ENCODE results near the gene RPL10A. TPM values are rescaled to one million over a fixed set of nuclear protein-coding genes. Genes with fewer than 3 reads are reported as not detected.

The RPL10A gene
- total RNA-seq, 2 donors from 2014 or later: 571 to 831 TPM

GRCh38 chr6:35483893-35484645 lies 15.9 kb downstream of the RPL10A start:
- Histone ChIP-seq H3K4me3 (no peak overlapping the region), H3K36me3 (peaks cover 23% of the 10 kb centered on the region), H3K4me1 (peaks cover 0 to 54% of the 10 kb centered on the region in 2 donors), H3K27me3 (no peaks in the 10 kb centered on the region), H3K27ac (peak overlapping the region in 1 of 2 donors; percentile 75), H3K9me3 (no peaks in the 10 kb centered on the region)
- DNase-seq (ENCODE audit: low spot score): no peak
- TF ChIP-seq CTCF (IDR thresholded peaks at IDR 0.05): no peak

DNA sequence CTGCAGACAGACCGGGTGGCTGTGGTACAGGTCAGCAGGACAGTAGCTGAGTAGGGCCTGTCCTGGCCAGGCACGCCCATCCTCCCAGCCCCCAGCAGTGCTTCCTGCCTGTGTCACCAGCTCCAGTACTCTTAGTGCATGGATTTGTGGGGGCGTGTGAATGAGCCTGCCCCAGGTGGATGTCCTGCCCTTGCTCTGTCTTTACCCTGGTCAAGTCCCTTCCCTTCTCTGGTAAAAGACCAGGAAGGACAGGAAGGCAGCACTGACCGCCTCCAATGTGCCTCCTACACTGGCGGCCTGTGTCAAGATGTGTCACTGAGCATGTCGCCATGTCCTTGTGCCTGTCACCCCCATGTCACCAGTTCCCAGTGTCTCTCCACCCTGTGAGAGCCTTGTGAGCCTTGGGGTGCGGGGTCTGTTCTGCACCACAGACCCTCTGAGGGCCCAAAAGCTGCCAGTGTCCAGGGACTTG lies 16.8 kb downstream of the RPL10A start:
- no peak for TF ChIP-seq CTCF (IDR thresholded peaks at IDR 0.05)
- no peak for DNase-seq (ENCODE audit: low spot score)
- peak overlapping the region in 1 of 2 donors; percentile 18 for H3K4me3 ChIP-seq
- H3K27me3 ChIP-seq: no peaks in the 10 kb centered on the region
- H3K9me3 ChIP-seq: no peaks in the 10 kb centered on the region
- H3K4me1 ChIP-seq: peaks cover 0 to 61% of the 10 kb centered on the region in 2 donors
- H3K27ac ChIP-seq: peak overlapping the region; percentile 74 to 75
- peaks cover 14% of the 10 kb centered on the region for H3K36me3 ChIP-seq

DNA sequence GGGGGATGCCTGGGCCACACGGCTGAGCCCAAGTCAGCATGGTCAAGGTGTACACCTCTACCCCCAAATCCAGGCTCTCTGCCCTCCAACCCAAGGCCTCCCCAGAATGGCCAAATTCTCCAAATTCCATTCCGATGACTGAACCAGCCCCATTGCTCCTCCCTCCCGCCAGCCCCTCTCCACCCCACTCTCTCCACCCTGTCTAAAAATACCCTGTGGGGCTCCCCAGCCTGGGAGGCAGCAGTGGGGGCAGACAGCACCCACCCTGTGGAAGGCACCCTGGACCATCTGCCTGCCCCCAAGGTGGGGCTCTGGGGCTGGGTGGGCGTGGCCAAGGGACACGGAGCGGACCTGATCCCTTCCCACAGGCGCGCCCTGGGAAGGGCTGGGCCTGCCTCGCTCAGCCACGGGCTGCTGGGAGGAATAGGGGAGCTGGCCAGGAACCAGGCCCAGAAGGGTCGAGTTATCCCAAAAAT lies 17.2 kb downstream of the RPL10A start:
- peaks cover 0 to 66% of the 10 kb centered on the region in 2 donors for H3K4me1 ChIP-seq
- peak overlapping the region in 1 of 2 donors; percentile 18 for H3K4me3 ChIP-seq
- no peak for TF ChIP-seq CTCF (IDR thresholded peaks at IDR 0.05)
- H3K27me3 ChIP-seq: no peaks in the 10 kb centered on the region
- H3K9me3 ChIP-seq: no peaks in the 10 kb centered on the region
- H3K27ac ChIP-seq: peak overlapping the region; percentile 74 to 75
- no peak for DNase-seq (ENCODE audit: low spot score)
- H3K36me3 ChIP-seq: peaks cover 10% of the 10 kb centered on the region

GRCh38 chr6:35486005-35486925 lies 18.1 kb downstream of the RPL10A start:
- Histone ChIP-seq H3K27ac (peak overlapping the region; percentile 74 to 75), H3K4me3 (peak overlapping the region; percentile 12 to 18), H3K9me3 (no peaks in the 10 kb centered on the region), H3K27me3 (no peaks in the 10 kb centered on the region), H3K36me3 (peaks cover 10% of the 10 kb centered on the region), H3K4me1 (peaks cover 0 to 67% of the 10 kb centered on the region in 2 donors)
- DNase-seq (ENCODE audit: low spot score): no peak
- no peak for TF ChIP-seq CTCF (IDR thresholded peaks at IDR 0.05)

- Histone ChIP-seq H3K4me3 (no peak overlapping the region), H3K27me3 (no peaks in the 10 kb centered on the region), H3K9me3 (no peaks in the 10 kb centered on the region), H3K36me3 (peaks cover 10% of the 10 kb centered on the region), H3K4me1 (peaks cover 0 to 77% of the 10 kb centered on the region in 2 donors), H3K27ac (peak overlapping the region; percentile 83 to 89)
- no peak for TF ChIP-seq CTCF (IDR thresholded peaks at IDR 0.05)
- no peak for DNase-seq (ENCODE audit: low spot score)
These were observed 19.7 kb downstream of the RPL10A start for GRCh38 chr6:35487658-35488516.
